ENCODE data around the gene IKZF3.
A peak's percentile ranks its signal among the peaks of the same experiment; 100 is the strongest.

DNA sequence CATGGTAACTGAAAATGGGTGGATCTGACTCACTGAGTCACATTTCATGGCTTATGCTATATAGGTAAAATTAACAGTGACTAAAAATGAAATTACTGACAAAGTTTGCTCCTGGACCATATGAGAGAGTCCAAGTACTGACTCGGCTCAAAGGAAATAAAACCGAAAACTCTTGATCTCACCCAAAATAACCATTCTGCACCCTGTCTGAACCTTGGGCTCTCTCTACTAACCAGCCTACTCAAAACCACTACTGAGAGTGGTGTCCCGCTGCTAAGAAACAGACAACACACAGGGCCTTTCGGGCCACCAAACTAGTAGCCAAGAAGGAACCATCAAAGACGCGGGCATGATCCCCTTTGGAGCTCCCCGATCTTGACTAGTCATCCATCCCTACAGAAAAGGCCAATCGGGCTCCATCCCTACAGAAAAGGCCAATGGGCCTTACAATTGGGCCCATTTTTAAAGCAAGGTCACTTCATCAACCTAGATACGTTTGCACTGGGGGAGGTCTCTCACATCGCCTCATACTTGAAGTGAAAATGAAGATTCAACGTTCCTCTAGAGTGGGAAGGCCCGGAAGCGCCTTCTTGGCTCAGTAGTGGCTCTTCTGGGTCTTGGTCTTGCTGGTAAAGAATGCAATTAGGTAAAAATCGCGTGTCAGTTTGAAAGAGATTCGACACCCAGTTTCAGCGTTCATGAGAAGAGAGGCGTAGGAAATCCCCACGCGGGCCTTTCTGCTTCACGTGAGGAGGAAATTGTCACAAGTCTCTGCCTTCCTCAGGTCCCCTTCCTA is 3.2 kb upstream of the IKZF3 start:
- TF ChIP-seq POU2F2 (IDR thresholded peaks at IDR 0.05; ENCODE audit: low read depth, low read length) (peak; percentile 10), POLR2AphosphoS5 (IDR thresholded peaks at IDR 0.05; ENCODE audit: low read depth, low read length) (peak; percentile 14; the same call in 1 of the 2 replicates), POLR2A (IDR thresholded peaks at IDR 0.05; ENCODE audit: low read depth, low read length) (peak; percentile 49), TAF1 (IDR thresholded peaks at IDR 0.05; ENCODE audit: low read depth, low read length) (0 out of 2 replicates have a peak, but pooled peaks have one; percentile 16), SPI1 (IDR thresholded peaks at IDR 0.05; ENCODE audit: low read depth, low read length) (no peak)

Measured in GM12891 (cell line).